ENCODE measurements around the gene LAYN. TPM values are rescaled to one million over a fixed set of nuclear protein-coding genes. Genes with fewer than 3 reads are reported as not detected.

The LAYN gene
- total RNA-seq, 4 donors from 2014 or later, result 1.6 to 13.0 (median 8.9) TPM

- WGBS, 2 donors, result 67 to 70% methylated on average over 3 of the region's 3 CpGs
- Histone ChIP-seq H3K36me3 (peaks cover 0 to 17% (median 0%) of the 10 kb centered on the region in 3 donors), H3K27ac (no peak overlapping the region), H3K9me3 (no peaks in the 10 kb centered on the region), H3K4me3 (no peak overlapping the region), H3K27me3 (no peaks in the 10 kb centered on the region), H3K4me1 (peaks cover 0 to 13% (median 1%) of the 10 kb centered on the region in 3 donors)
- no peak for DNase-seq
- intact Hi-C loops (cut with DNase I), result loop anchor here (10.0 kb wide), 1 partner anchor 95 kb away; no protein-coding TSS in a partner anchor
- TF ChIP-seq POLR2A (IDR thresholded peaks at IDR 0.05), result no peak
- TF ChIP-seq, protein P1, sequence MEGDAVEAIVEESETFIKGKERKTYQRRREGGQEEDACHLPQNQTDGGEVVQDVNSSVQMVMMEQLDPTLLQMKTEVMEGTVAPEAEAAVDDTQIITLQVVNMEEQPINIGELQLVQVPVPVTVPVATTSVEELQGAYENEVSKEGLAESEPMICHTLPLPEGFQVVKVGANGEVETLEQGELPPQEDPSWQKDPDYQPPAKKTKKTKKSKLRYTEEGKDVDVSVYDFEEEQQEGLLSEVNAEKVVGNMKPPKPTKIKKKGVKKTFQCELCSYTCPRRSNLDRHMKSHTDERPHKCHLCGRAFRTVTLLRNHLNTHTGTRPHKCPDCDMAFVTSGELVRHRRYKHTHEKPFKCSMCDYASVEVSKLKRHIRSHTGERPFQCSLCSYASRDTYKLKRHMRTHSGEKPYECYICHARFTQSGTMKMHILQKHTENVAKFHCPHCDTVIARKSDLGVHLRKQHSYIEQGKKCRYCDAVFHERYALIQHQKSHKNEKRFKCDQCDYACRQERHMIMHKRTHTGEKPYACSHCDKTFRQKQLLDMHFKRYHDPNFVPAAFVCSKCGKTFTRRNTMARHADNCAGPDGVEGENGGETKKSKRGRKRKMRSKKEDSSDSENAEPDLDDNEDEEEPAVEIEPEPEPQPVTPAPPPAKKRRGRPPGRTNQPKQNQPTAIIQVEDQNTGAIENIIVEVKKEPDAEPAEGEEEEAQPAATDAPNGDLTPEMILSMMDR (IDR thresholded peaks at IDR 0.05), result no peak
These were observed 9.3 kb downstream of the LAYN start for GRCh38 chr11:111549869-111550203.

DNA sequence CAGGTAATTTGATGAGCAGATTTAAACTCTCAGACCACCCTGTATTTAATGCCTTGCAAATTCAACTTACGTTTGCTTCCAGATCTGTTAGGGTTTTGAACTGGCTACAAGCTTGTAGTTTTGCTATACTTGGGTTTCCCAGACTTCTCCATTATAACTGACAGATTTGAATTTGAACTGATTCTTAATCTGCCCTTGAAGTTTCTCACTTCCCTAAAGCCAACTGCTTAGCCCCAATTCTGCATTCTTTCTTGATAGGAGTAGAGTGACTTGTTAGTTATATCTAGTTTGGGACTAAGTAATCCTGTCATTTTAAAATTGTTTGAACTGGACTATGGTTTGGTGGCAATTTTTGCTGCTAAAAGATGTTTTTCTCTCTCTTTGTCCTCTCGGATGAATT lies 9.7 kb downstream of the LAYN start:
- intact Hi-C loops (cut with DNase I), result loop anchor here (10.0 kb wide), 1 partner anchor 95 kb away; no protein-coding TSS in a partner anchor
- DNase-seq, result no peak
- Histone ChIP-seq H3K4me1 (peaks cover 0 to 17% (median 3%) of the 10 kb centered on the region in 3 donors), H3K27ac (no peak overlapping the region), H3K36me3 (peaks cover 0 to 17% (median 0%) of the 10 kb centered on the region in 3 donors), H3K27me3 (no peaks in the 10 kb centered on the region), H3K4me3 (no peak overlapping the region), H3K9me3 (no peaks in the 10 kb centered on the region)
- TF ChIP-seq, protein P1 (IDR thresholded peaks at IDR 0.05), result no peak
- no peak for TF ChIP-seq POLR2A (IDR thresholded peaks at IDR 0.05)
- WGBS, 2 donors, result 78 to 87% methylated on average over 2 of the region's 2 CpGs

- Histone ChIP-seq H3K27ac (peak overlapping the region in 1 of 4 donors; percentile 50), H3K27me3 (no peaks in the 10 kb centered on the region), H3K4me1 (peaks cover 0 to 16% (median 3%) of the 10 kb centered on the region in 3 donors), H3K9me3 (no peaks in the 10 kb centered on the region), H3K36me3 (no peaks in the 10 kb centered on the region), H3K4me3 (no peak overlapping the region)
- no peak for DNase-seq
- TF ChIP-seq, protein P1 (IDR thresholded peaks at IDR 0.05), result no peak
- no peak for TF ChIP-seq POLR2A (IDR thresholded peaks at IDR 0.05)
- intact Hi-C loops (cut with DNase I), result loop anchor here (10.0 kb wide), 1 partner anchor 100 kb away; no protein-coding TSS in a partner anchor
These were observed 14.0 kb downstream of the LAYN start for GRCh38 chr11:111554532-111554931.

GRCh38 chr11:111555255-111555654 lies 14.7 kb downstream of the LAYN start:
- intact Hi-C loops (cut with DNase I), result loop anchor here (10.0 kb wide), 1 partner anchor 100 kb away; no protein-coding TSS in a partner anchor
- no peak overlapping the region for H3K4me3 ChIP-seq
- H3K9me3 ChIP-seq, result no peaks in the 10 kb centered on the region
- H3K36me3 ChIP-seq, result no peaks in the 10 kb centered on the region
- TF ChIP-seq, protein P1 (IDR thresholded peaks at IDR 0.05), result no peak
- no peak for TF ChIP-seq POLR2A (IDR thresholded peaks at IDR 0.05)
- H3K27me3 ChIP-seq, result no peaks in the 10 kb centered on the region
- no peak for DNase-seq
- peaks cover 0 to 16% (median 3%) of the 10 kb centered on the region in 3 donors for H3K4me1 ChIP-seq
- no peak overlapping the region for H3K27ac ChIP-seq

DNA sequence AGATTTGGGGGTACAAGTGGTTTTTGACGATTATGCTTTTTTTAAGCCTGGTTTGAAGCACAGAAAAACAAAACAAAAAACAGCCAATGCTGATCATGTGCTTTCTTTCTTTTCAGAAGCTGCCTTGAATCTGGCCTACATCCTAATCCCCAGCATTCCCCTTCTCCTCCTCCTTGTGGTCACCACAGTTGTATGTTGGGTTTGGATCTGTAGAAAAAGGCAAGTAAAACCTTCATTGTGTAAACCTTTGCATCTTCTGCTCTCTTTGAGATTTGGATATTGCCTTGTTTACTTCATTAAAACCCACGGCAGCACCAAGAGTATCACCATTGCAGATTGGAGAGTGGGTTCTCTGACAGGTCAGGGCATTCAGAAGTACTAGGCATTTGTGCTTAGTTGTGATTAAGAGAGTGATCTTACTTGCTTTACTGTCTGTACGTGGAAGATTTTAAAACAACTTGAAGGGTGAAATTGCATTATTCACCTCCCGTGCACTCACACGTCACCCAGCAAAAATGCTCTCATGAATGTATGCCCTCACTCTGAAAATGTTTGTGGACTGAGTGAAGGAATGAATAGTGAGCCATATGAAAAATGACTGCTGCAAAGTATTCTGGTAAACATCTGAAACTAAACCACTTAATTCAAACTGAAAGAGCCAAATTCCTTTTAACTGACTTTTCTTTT lies 17.0 kb downstream of the LAYN start:
- Histone ChIP-seq H3K4me1 (peaks cover 0 to 16% (median 3%) of the 10 kb centered on the region in 3 donors), H3K36me3 (no peaks in the 10 kb centered on the region), H3K4me3 (no peak overlapping the region), H3K27me3 (no peaks in the 10 kb centered on the region), H3K27ac (peak overlapping the region in 1 of 4 donors; percentile 49), H3K9me3 (no peaks in the 10 kb centered on the region)
- TF ChIP-seq, protein P1 (IDR thresholded peaks at IDR 0.05), result no peak
- no peak for TF ChIP-seq POLR2A (IDR thresholded peaks at IDR 0.05)
- 68 to 74% methylated on average over 5 of the region's 5 CpGs for WGBS, 2 donors
- no peak for DNase-seq
- intact Hi-C loops (cut with DNase I), result loop anchor here (10.0 kb wide), 1 partner anchor 103 kb away; no protein-coding TSS in a partner anchor
